GM18867 (cell line): ENCODE data around the gene LDLRAD4.
"Not testable (repeated sequence)": the region's sequence is repeated elsewhere in the genome, so short reads cannot be mapped to it uniquely, and the experiment has no call there.

Experiments used
- ATAC-seq: cut with Tn5 transposase; IDR thresholded peaks from one replicate; pipeline ENCODE4 v1.9.1; 2021; ENCODE audit warnings: mild to moderate bottlenecking, moderate library complexity; ENCODE audit not compliant: unreplicated experiment

Gene LDLRAD4

GRCh38 chr18:13328213-13328612 is 109.7 kb downstream of the LDLRAD4 start:
- ATAC-seq, result no peak

GRCh38 chr18:13330996-13331395 is 112.4 kb downstream of the LDLRAD4 start:
- ATAC-seq, result no peak

GRCh38 chr18:13331846-13332245 is 113.3 kb downstream of the LDLRAD4 start:
- ATAC-seq, result no peak

DNA sequence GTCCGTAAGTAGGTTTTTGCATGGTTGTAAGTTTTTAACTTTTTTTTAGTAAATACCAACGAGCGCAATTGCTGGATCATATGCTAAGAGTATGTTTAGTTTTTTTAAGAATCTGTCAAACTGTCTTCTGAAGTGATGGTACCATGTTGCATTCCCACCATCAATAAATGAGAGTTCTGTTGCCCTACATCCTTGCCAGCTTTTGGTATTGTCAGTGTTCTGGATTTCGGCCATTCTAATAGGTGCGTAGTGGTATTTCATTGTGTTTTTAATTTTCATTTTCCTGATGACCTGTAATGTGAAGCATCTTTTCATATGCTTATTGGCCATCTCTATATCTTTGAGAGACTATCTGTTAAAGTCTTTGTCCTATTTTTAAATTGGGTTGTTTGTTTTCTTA is 114.3 kb downstream of the LDLRAD4 start:
- ATAC-seq, result no peak

GRCh38 chr18:13335903-13336302 is 117.3 kb downstream of the LDLRAD4 start:
- no peak for ATAC-seq

DNA sequence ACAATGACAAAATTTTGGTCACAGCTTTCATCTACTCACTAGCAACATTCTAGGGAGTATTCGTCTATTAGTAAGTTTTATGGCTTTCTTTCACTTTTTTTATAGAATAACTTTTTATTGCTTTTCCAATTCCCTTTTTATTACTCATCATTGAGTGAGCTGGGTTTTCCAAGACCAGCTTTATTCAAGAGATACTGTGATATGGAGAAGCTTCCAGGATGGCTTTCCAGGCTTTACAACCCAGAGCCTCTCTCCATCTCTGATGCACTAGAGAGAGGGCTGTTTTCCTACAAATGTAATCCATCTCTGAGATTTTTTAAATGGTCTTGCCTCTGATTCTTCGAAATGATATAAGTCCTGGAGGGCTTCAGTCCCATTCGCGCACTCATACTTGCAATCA is 118.3 kb downstream of the LDLRAD4 start:
- no peak for ATAC-seq

DNA sequence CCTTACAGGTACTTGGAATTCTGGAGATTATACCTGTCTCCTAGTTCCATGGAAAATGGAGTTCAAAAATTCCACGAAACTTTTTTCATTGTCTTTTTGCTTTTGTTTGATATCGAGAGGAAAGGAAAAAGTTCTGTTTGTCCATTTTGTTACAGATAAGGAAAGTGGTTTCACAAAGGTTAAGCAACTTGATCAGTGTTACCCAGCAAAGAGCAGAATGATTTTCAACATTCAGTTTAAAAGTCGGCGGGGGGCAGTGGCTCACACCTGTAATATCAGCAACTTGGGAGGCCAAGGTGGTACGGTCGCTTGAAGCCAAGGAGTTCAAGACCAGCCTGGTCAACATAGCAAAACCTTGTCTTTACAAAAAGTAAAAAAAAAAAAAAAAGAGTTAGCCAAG is 118.8 kb downstream of the LDLRAD4 start:
- ATAC-seq, result no peak

DNA sequence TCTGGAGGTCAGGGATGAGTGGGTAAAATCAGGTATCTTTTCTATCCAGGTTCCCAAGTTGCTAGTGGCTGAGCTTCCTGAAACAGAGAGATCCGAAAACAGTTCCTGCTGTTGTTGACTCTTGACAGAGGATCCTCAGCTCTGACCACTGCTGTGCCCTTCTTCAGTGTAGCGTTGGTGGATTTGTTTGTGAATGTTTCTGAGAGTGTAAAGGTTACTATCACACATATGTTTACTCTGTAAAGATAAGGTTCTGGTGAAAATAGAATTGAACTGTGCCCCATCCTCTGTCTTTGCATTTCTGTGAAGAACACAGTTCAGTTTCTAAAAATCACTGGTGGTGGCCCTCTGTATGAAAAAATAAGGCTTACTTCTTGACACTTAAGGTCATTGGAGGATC is 119.8 kb downstream of the LDLRAD4 start:
- no peak for ATAC-seq

GRCh38 chr18:13339653-13340052 is 121.1 kb downstream of the LDLRAD4 start:
- no peak for ATAC-seq

DNA sequence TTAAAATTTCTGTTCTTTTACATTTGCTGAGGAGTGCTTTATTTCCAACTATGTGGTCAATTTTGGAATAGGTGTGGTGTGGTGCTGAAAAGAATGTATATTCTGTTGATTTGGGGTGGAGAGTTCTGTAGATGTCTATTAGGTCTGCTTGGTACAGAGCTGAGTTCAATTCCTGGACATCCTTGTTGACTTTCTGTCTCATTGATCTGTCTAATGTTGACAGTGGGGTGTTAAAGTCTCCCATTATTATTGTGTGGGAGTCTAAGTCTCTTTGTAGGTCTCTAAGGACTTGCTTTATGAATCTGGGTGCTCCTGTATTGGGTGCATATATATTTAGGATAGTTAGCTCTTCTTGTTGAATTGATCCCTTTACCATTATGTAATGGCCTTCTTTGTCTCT is 127.9 kb downstream of the LDLRAD4 start:
- ATAC-seq, result not testable (repeated sequence)

GRCh38 chr18:13353084-13353823 is 134.7 kb downstream of the LDLRAD4 start:
- no peak for ATAC-seq

GRCh38 chr18:13354402-13354801 is 135.8 kb downstream of the LDLRAD4 start:
- ATAC-seq, result no peak

GRCh38 chr18:13356032-13356431 is 137.5 kb downstream of the LDLRAD4 start:
- no peak for ATAC-seq

- no peak for ATAC-seq
Observed at GRCh38 chr18:13357289-13357688, 138.7 kb downstream of the LDLRAD4 start.

- no peak for ATAC-seq
Observed at GRCh38 chr18:13359210-13359609, 140.7 kb downstream of the LDLRAD4 start.

DNA sequence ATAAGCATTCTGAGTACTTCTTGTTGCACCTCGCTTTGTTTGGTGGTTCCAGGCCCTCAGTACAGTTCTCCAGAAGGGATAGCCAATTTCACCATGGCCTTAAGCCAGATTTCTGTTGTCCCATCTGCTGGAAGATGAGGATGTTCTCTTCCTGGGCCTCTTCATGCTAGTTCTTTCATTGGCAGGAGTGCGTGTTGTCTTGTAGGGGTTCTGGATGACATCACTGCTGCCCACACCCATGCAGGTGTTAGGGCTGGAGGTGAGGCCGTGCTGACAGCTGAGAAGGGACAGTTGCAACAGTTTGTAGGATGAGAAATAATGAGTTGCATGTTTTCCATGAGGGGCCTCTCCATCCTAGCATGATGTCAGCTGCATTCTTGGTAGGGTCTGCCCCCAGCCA is 142.9 kb downstream of the LDLRAD4 start:
- no peak for ATAC-seq

- ATAC-seq, result no peak
Observed at GRCh38 chr18:13362051-13362450, 143.5 kb downstream of the LDLRAD4 start.

DNA sequence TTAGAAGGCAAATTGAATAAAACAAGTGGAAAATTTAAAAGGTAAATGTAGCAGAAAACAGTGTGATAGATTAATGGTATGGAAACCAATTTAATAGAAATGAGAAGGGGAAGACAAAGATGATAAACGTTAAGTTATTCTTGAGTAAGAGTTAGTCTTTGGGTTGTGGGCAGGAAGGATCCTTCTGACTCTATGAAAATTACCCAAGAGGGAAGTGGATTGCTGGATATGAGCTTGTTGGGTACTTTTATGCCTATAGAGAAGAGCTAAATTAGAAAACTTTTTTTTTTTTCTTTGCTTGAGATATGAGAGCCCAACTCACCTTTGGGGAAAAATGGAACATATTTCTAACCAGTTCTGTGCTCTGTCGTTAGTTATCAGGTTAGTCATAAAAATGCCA is 144.0 kb downstream of the LDLRAD4 start:
- ATAC-seq, result no peak

- ATAC-seq, result no peak
Observed at GRCh38 chr18:13363359-13363758, 144.8 kb downstream of the LDLRAD4 start.

DNA sequence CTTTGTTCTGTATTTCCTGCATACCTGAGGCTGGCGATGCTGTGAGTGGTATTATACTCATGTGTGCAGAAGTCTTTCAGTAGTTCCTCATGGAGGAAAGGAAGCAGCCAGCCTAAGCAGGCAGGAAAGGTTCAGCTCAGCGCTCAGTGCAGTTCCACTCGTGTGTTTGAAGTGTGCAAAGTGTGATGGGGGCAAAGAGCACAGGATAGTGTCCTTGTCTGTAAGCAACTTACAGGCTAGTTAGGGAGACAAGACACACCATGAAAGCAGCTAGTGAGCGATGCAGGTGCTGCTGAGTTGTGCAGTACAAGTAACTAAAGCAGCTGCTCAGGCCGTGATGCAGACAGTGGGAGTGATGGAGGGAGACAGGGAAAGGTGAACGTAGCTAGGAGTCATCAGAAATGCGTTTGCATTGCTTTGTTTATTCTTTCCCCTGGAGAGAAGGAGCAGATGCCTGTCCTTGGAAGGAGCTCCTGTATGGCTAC is 146.2 kb downstream of the LDLRAD4 start:
- no peak for ATAC-seq

- no peak for ATAC-seq
Observed at GRCh38 chr18:13366131-13366530, 147.6 kb downstream of the LDLRAD4 start.

- ATAC-seq, result no peak
Observed at GRCh38 chr18:13366541-13366940, 148.0 kb downstream of the LDLRAD4 start.
